GM12878 (cell line): ENCODE results near the gene ZNF687. TPM values are rescaled to one million over a fixed set of nuclear protein-coding genes. Genes with fewer than 3 reads are reported as not detected.

Source experiments
- BMI1 ChIP-seq: fragments of 450-650 bp; IDR thresholded peaks from 2 replicates; pipeline ENCODE4 v1.6.1; 2016; ENCODE audit warnings: mild to moderate bottlenecking, moderate library complexity, borderline replicate concordance
- HDAC2 ChIP-seq: fragments of 200-600 bp; sonication (generic); IDR thresholded peaks from 2 replicates; pipeline ENCODE4 v1.6.1; 2017
- IKZF2 ChIP-seq, 2 experiments: fragments of 450-650 bp; IDR thresholded peaks; 2 replicates each; pipeline ENCODE4 v1.6.1; 2017; ENCODE audit warnings: mild to moderate bottlenecking in 2 of 2, moderate library complexity in 2 of 2
- MTA3 ChIP-seq: IDR thresholded peaks from 2 replicates; pipeline ENCODE4 v1.6.1; 2012; ENCODE audit warnings: low read length, inconsistent platforms, borderline replicate concordance
- NBN ChIP-seq: fragments of 450-650 bp; IDR thresholded peaks from 2 replicates; pipeline ENCODE4 v1.6.1; 2016
- NR2C2 ChIP-seq: IDR thresholded peaks from 2 replicates; pipeline ENCODE4 v1.6.1; 2011; ENCODE audit warnings: borderline replicate concordance, low read depth; ENCODE audit not compliant: control insufficient read depth, insufficient read length
- PML ChIP-seq: IDR thresholded peaks from 2 replicates; pipeline ENCODE4 v1.6.1; 2012; ENCODE audit warnings: low read length, inconsistent platforms
- POLR2A ChIP-seq: IDR thresholded peaks from 2 replicates; pipeline ENCODE4 v1.6.1; 2011; ENCODE audit warnings: low read depth, mild to moderate bottlenecking, low read length
- SUZ12 ChIP-seq: fragments of 200-600 bp; sonication (generic); IDR thresholded peaks from one replicate; pipeline ENCODE4 v1.6.1; 2018; ENCODE audit warnings: antibody characterized with exemption, mild to moderate bottlenecking; ENCODE audit not compliant: unreplicated experiment
- ZNF217 ChIP-seq: fragments of 450-650 bp; IDR thresholded peaks from 2 replicates; pipeline ENCODE4 v1.6.1; 2017; ENCODE audit warnings: antibody characterized with exemption, mild to moderate bottlenecking
- ZNF622 ChIP-seq: fragments of 450-650 bp; IDR thresholded peaks from 2 replicates; pipeline ENCODE4 v1.6.1; 2017; ENCODE audit warnings: mild to moderate bottlenecking, inconsistent platforms
- polyA plus RNA-seq, 11 experiments: library from polyadenylated mRNA; depleted of rRNA in 4 of 11; unstranded in 6 of 11; stranded (reverse) in 5 of 11; fragments of >200 nt; fragmentation: Nextera tagmentation in 4 of 11; fragmentation: Illumina TruSeq in 1 of 11; extraction: Ambion mirVana in 4 of 11; extraction: Trizol in 1 of 11; gene quantifications; 1 replicate in 1 of 11; 2 replicates in 10 of 11; pipeline versions ENCODE4 v1.2.1 to v1.2.3, GENCODE V29; 2011 to 2016; ENCODE audit warnings: inconsistent platforms in 2 of 11, missing spikeins in 2 of 11, low read depth in 1 of 11
- total RNA-seq, 4 experiments: library from RNA; depleted of rRNA in 3 of 4; stranded (reverse); fragments of >200 nt in 3 of 4; fragmentation: Illumina TruSeq in 1 of 4; extraction: Trizol in 1 of 4; gene quantifications; 2 replicates each; pipeline versions ENCODE4 v1.2.1 to v1.2.3, GENCODE V29; 2013 to 2021
- TF ChIP-seq, protein P1 (sequence below), 3 experiments: IDR thresholded peaks in 2 of 3; conservative IDR thresholded peaks in 1 of 3; 2 replicates each; pipeline ENCODE4 v1.5.1; 2011; ENCODE audit warnings: low read depth in 3 of 3, low read length in 3 of 3, mild to moderate bottlenecking in 3 of 3, control low read depth in 2 of 3, moderate library complexity in 2 of 3, inconsistent platforms in 1 of 3, mixed read lengths in 1 of 3; ENCODE audit not compliant: control insufficient read depth in 2 of 3, insufficient read depth in 1 of 3; ENCODE audit errors: extremely low read depth in 1 of 3
- TF ChIP-seq, protein P2 (sequence below): fragments of 450-650 bp; IDR thresholded peaks from 2 replicates; pipeline ENCODE4 v1.6.1; 2017; ENCODE audit warnings: low read depth, mild to moderate bottlenecking, moderate library complexity
- TF ChIP-seq, protein P3 (sequence below): IDR thresholded peaks from 2 replicates; pipeline ENCODE4 v1.6.1; 2012; ENCODE audit warnings: mild to moderate bottlenecking, low read depth, low read length
- TF ChIP-seq, protein P4 (sequence below): IDR thresholded peaks from 2 replicates; pipeline ENCODE4 v1.6.1; 2011; ENCODE audit warnings: borderline replicate concordance, low read depth, mild to moderate bottlenecking, moderate library complexity, mixed read lengths, low read length; ENCODE audit not compliant: insufficient read depth; ENCODE audit errors: extremely low read length
- TF ChIP-seq, protein P5 (sequence below): fragments of 450-650 bp; IDR thresholded peaks from 2 replicates; pipeline ENCODE4 v1.6.1; 2014; ENCODE audit warnings: mild to moderate bottlenecking
- TF ChIP-seq, protein P6 (sequence below): fragments of 450-650 bp; IDR thresholded peaks from 2 replicates; pipeline ENCODE4 v1.6.1; 2018; ENCODE audit warnings: borderline replicate concordance, mild to moderate bottlenecking; ENCODE audit not compliant: partially characterized antibody

Gene ZNF687
- total and polyA plus RNA-seq, 10 of the 15 experiments (the other 5 are each of a cell fraction or from before 2014, with no cell fraction given) = 0.08 to 30.9 (median 9.9) TPM

DNA sequence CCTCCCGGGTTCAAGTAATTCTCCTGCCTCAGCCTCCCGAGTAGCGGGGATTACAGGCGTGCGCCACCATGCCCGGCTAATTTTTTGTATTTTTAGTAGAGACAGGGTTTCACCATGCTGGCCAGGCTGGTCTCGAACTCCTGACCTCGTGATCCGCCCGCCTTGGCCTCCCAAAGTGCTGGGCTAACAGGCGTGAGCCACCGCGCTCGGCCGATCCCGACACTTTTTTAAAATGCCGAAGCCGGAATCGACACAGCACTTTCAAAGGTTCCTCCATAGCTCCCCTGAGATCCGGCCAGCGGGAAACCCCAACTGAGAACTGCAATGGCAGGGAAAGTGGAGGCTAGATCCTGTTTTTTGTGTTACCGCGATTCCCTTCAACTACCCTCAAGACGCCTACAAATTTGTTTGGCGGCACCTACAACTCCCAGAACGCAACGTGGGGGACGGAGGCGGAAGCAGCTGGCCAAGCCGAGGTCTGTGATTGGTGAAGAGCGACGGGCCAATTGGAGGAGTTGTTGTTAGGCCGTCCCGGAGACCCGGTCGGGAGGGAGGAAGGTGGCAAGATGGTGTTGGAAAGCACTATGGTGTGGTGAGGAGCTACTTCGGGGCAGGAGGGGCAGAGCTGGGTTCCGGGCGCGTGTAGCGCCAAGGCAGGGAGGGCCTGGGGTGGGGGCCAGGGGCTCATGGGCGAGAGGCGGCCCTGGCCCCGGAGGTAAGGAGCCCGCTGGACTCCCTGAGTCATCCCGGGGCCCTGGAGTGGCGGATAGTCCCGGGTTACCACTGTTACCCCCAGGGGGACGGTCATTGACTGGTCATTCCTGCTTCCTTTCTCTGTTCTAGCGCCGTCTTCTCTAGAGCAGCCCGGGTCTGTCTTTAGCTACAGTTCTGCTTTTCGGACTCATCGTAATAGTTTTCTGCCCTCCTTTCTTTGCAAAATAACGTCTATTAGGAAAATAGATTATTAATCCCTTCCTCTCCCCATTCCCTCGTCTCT lies 27.6 kb upstream of the ZNF687 start, which contains the start of gene PSMD4 (continued):
- TF ChIP-seq, protein P1, sequence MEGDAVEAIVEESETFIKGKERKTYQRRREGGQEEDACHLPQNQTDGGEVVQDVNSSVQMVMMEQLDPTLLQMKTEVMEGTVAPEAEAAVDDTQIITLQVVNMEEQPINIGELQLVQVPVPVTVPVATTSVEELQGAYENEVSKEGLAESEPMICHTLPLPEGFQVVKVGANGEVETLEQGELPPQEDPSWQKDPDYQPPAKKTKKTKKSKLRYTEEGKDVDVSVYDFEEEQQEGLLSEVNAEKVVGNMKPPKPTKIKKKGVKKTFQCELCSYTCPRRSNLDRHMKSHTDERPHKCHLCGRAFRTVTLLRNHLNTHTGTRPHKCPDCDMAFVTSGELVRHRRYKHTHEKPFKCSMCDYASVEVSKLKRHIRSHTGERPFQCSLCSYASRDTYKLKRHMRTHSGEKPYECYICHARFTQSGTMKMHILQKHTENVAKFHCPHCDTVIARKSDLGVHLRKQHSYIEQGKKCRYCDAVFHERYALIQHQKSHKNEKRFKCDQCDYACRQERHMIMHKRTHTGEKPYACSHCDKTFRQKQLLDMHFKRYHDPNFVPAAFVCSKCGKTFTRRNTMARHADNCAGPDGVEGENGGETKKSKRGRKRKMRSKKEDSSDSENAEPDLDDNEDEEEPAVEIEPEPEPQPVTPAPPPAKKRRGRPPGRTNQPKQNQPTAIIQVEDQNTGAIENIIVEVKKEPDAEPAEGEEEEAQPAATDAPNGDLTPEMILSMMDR (IDR thresholded peaks at IDR 0.05 in 2 of 3, conservative IDR thresholded peaks at IDR 0.05 in 1 of 3; ENCODE audit: control insufficient read depth in 2 of 3, extremely low read depth in 1 of 3, insufficient read depth in 1 of 3, low read depth in 3 of 3, low read length in 3 of 3) = no peak
- peak; percentile 60 to 68 for TF ChIP-seq IKZF2 (IDR thresholded peaks at IDR 0.05)
- TF ChIP-seq NR2C2 = no peak
- TF ChIP-seq PML = 0 out of 2 replicates have a peak, but pooled peaks have one; percentile 52
- TF ChIP-seq MTA3 = no peak
- TF ChIP-seq, protein P2, sequence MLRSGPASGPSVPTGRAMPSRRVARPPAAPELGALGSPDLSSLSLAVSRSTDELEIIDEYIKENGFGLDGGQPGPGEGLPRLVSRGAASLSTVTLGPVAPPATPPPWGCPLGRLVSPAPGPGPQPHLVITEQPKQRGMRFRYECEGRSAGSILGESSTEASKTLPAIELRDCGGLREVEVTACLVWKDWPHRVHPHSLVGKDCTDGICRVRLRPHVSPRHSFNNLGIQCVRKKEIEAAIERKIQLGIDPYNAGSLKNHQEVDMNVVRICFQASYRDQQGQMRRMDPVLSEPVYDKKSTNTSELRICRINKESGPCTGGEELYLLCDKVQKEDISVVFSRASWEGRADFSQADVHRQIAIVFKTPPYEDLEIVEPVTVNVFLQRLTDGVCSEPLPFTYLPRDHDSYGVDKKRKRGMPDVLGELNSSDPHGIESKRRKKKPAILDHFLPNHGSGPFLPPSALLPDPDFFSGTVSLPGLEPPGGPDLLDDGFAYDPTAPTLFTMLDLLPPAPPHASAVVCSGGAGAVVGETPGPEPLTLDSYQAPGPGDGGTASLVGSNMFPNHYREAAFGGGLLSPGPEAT = peak; percentile 90
- TF ChIP-seq, protein P3, sequence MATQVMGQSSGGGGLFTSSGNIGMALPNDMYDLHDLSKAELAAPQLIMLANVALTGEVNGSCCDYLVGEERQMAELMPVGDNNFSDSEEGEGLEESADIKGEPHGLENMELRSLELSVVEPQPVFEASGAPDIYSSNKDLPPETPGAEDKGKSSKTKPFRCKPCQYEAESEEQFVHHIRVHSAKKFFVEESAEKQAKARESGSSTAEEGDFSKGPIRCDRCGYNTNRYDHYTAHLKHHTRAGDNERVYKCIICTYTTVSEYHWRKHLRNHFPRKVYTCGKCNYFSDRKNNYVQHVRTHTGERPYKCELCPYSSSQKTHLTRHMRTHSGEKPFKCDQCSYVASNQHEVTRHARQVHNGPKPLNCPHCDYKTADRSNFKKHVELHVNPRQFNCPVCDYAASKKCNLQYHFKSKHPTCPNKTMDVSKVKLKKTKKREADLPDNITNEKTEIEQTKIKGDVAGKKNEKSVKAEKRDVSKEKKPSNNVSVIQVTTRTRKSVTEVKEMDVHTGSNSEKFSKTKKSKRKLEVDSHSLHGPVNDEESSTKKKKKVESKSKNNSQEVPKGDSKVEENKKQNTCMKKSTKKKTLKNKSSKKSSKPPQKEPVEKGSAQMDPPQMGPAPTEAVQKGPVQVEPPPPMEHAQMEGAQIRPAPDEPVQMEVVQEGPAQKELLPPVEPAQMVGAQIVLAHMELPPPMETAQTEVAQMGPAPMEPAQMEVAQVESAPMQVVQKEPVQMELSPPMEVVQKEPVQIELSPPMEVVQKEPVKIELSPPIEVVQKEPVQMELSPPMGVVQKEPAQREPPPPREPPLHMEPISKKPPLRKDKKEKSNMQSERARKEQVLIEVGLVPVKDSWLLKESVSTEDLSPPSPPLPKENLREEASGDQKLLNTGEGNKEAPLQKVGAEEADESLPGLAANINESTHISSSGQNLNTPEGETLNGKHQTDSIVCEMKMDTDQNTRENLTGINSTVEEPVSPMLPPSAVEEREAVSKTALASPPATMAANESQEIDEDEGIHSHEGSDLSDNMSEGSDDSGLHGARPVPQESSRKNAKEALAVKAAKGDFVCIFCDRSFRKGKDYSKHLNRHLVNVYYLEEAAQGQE = no peak
- TF ChIP-seq SUZ12 = no peak
- TF ChIP-seq HDAC2 = no peak
- no peak for TF ChIP-seq BMI1
- TF ChIP-seq, protein P4, sequence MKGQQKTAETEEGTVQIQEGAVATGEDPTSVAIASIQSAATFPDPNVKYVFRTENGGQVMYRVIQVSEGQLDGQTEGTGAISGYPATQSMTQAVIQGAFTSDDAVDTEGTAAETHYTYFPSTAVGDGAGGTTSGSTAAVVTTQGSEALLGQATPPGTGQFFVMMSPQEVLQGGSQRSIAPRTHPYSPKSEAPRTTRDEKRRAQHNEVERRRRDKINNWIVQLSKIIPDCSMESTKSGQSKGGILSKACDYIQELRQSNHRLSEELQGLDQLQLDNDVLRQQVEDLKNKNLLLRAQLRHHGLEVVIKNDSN = no peak
- TF ChIP-seq, protein P5, sequence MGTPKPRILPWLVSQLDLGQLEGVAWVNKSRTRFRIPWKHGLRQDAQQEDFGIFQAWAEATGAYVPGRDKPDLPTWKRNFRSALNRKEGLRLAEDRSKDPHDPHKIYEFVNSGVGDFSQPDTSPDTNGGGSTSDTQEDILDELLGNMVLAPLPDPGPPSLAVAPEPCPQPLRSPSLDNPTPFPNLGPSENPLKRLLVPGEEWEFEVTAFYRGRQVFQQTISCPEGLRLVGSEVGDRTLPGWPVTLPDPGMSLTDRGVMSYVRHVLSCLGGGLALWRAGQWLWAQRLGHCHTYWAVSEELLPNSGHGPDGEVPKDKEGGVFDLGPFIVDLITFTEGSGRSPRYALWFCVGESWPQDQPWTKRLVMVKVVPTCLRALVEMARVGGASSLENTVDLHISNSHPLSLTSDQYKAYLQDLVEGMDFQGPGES = peak; percentile 80; the same call in 1 of the 2 replicates
- TF ChIP-seq, protein P6, sequence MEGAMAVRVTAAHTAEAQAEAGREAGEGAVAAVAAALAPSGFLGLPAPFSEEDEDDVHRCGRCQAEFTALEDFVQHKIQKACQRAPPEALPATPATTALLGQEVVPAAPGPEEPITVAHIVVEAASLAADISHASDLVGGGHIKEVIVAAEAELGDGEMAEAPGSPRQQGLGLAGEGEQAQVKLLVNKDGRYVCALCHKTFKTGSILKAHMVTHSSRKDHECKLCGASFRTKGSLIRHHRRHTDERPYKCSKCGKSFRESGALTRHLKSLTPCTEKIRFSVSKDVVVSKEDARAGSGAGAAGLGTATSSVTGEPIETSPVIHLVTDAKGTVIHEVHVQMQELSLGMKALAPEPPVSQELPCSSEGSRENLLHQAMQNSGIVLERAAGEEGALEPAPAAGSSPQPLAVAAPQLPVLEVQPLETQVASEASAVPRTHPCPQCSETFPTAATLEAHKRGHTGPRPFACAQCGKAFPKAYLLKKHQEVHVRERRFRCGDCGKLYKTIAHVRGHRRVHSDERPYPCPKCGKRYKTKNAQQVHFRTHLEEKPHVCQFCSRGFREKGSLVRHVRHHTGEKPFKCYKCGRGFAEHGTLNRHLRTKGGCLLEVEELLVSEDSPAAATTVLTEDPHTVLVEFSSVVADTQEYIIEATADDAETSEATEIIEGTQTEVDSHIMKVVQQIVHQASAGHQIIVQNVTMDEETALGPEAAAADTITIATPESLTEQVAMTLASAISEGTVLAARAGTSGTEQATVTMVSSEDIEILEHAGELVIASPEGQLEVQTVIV = peak; percentile 51
- peak; percentile 94 for TF ChIP-seq POLR2A
- peak; percentile 64; the same call in 1 of the 2 replicates for TF ChIP-seq NBN
- TF ChIP-seq ZNF622 = no peak
- peak; percentile 94 for TF ChIP-seq ZNF217
